Right ventricle myocardium inferior (tissue), 1 donor: ENCODE results near the gene MINDY2. TPM values are rescaled to one million over a fixed set of nuclear protein-coding genes. Genes with fewer than 3 reads are reported as not detected.
"Not testable (repeated sequence)": the region's sequence is repeated elsewhere in the genome, so short reads cannot be mapped to it uniquely, and the experiment has no call there.

Source experiments
- ATAC-seq: fragments of 200-7000 bp; cut with Tn5 transposase; one replicate; pipeline ENCODE4 v1.9.1; 2020; ENCODE audit warnings: mild to moderate bottlenecking, moderate library complexity
- DNase-seq: peaks from one replicate; pipeline ENCODE4 v3.0.0; 2021; ENCODE audit errors: missing footprints
- intact Hi-C: fragments of 100-400 bp; cut with DNase I; formaldehyde crosslinking; loops from one replicate; pipeline ENCODE4 v1.11.0; 2022
- total RNA-seq: library from RNA; stranded (reverse); fragmentation: NEBNext Ultra II Directional; extraction: Animal tissue kit (Norgen Biotek cat#: 25700); gene quantifications from one replicate; pipeline ENCODE4 v1.2.1, GENCODE V29; 2021
- donor health status: DM: no; HTN: yes; CAD: no; lungs with severe emphysema.

The MINDY2 gene
- total RNA-seq, 1 donor from 2014 or later: 38.2 TPM

GRCh38 chr15:58748040-58748851 lies 22.9 kb upstream of the MINDY2 start:
- ATAC-seq (no peak), DNase-seq (no peak)
- intact Hi-C loops: loop anchor here (5.0 to 10.0 kb wide), 5 partner anchors 71 to 476 kb away; no protein-coding TSS in a partner anchor

GRCh38 chr15:58748852-58749531 lies 22.1 kb upstream of the MINDY2 start:
- ATAC-seq (peak; percentile 38), DNase-seq (peak; percentile 87)
- intact Hi-C loops: loop anchor here (1.0 to 10.0 kb wide), 6 partner anchors 22 to 477 kb away; partner anchors contain the start of gene MINDY2

GRCh38 chr15:58749532-58750337 lies 21.4 kb upstream of the MINDY2 start, which contains the start of gene ADAM10:
ADAM10 (minus strand) TSS chr15:58749707; CDS start chr15:58749534, 173 bp downstream.
- ATAC-seq (peak; percentile 98), DNase-seq (peak; percentile 100)
- intact Hi-C loops: loop anchor here (1.0 to 10.0 kb wide), 6 partner anchors 22 to 477 kb away; partner anchors contain the start of gene MINDY2

GRCh38 chr15:58752716-58753115 lies 18.4 kb upstream of the MINDY2 start:
- intact Hi-C loops: no loop called here
- ATAC-seq (no peak), DNase-seq (no peak)

GRCh38 chr15:58755350-58755749 lies 15.8 kb upstream of the MINDY2 start:
- intact Hi-C loops: no loop called here
- ATAC-seq: no peak
- no peak for DNase-seq

- intact Hi-C loops: no loop called here
- no peak for ATAC-seq
- no peak for DNase-seq
These were observed 15.1 kb upstream of the MINDY2 start for GRCh38 chr15:58755956-58756355.

- DNase-seq: no peak
- intact Hi-C loops: loop anchor here (2.0 kb wide), 1 partner anchor 529 kb away; no protein-coding TSS in a partner anchor
- no peak for ATAC-seq
These were observed 13.0 kb upstream of the MINDY2 start for GRCh38 chr15:58758141-58758540.

- DNase-seq (no peak), ATAC-seq (no peak)
- intact Hi-C loops: no loop called here
These were observed 10.6 kb upstream of the MINDY2 start for GRCh38 chr15:58760385-58761009.

GRCh38 chr15:58761010-58761388 lies 10.1 kb upstream of the MINDY2 start:
- intact Hi-C loops: no loop called here
- ATAC-seq: no peak

GRCh38 chr15:58762285-58762684 lies 8.8 kb upstream of the MINDY2 start:
- DNase-seq (no peak), ATAC-seq (no peak)
- intact Hi-C loops: no loop called here

More at GRCh38 chr15:58761010-58761388, 10.1 kb upstream of the MINDY2 start:
- no peak for DNase-seq

GRCh38 chr15:58762731-58763130 lies 8.4 kb upstream of the MINDY2 start:
- ATAC-seq (no peak), DNase-seq (no peak)
- intact Hi-C loops: no loop called here

- intact Hi-C loops: no loop called here
- no peak for DNase-seq
- no peak for ATAC-seq
These were observed 6.6 kb upstream of the MINDY2 start for GRCh38 chr15:58764468-58764867.

- no peak for ATAC-seq
- no peak for DNase-seq
- intact Hi-C loops: no loop called here
These were observed 4.8 kb upstream of the MINDY2 start for GRCh38 chr15:58766290-58766689.

GRCh38 chr15:58768601-58769004 lies 2.5 kb upstream of the MINDY2 start:
- ATAC-seq, DNase-seq, intact Hi-C loops: not testable (repeated sequence)

GRCh38 chr15:58770519-58770856 lies 614 bp upstream of the MINDY2 start:
- DNase-seq (no peak), ATAC-seq (peak; percentile 23)
- intact Hi-C loops: loop anchor here (2.0 to 10.0 kb wide), 4 partner anchors 162 to 667 kb away; partner anchors contain the start of genes FAM81A and SLTM

GRCh38 chr15:58771621-58772250 lies 634 bp downstream of the MINDY2 start:
- ATAC-seq: peak; percentile 21
- intact Hi-C loops: loop anchor here (1.0 to 10.0 kb wide), 5 partner anchors 22 to 666 kb away; partner anchors contain the start of genes ADAM10, FAM81A and SLTM
- DNase-seq: peak; percentile 81

- no peak for DNase-seq
- ATAC-seq: no peak
- intact Hi-C loops: loop anchor here (5.0 to 10.0 kb wide), 3 partner anchors 438 to 664 kb away; partner anchors contain the start of gene FAM81A
These were observed 1.9 kb downstream of the MINDY2 start for GRCh38 chr15:58773024-58773423.

GRCh38 chr15:58775402-58775801 lies 4.3 kb downstream of the MINDY2 start:
- DNase-seq: no peak
- intact Hi-C loops: loop anchor here (10.0 kb wide), 1 partner anchor 441 kb away; no protein-coding TSS in a partner anchor
- no peak for ATAC-seq
